Neural progenitor cell (in vitro differentiated cells): ENCODE data around the gene PLEKHA1. TPM values are rescaled to one million over a fixed set of nuclear protein-coding genes. Genes with fewer than 3 reads are reported as not detected.

Source experiments
- DNase-seq: peaks from one replicate; pipeline ENCODE4 v3.0.0-alpha.2; 2016; ENCODE audit warnings: low spot score
- H2AFZ ChIP-seq: fragments of 200-600 bp; sonication (generic); replicated peaks from 2 replicates; pipeline ENCODE4 v1.6.1; 2016; ENCODE audit warnings: antibody characterized with exemption
- H3F3A ChIP-seq: fragments of 200-600 bp; sonication (generic); 2 replicates; pipeline ENCODE4 v1.6.1; 2016; ENCODE audit warnings: antibody characterized with exemption, low read depth
- H3K27ac ChIP-seq: fragments of 200-600 bp; sonication (generic); 2 replicates; pipeline ENCODE4 v1.5.1; 2016; ENCODE audit warnings: mild to moderate bottlenecking
- H3K27me3 ChIP-seq: fragments of 200-600 bp; sonication (generic); 2 replicates; pipeline ENCODE4 v1.6.1; 2016; ENCODE audit warnings: mild to moderate bottlenecking, moderate library complexity
- H3K36me3 ChIP-seq: fragments of 200-600 bp; sonication (generic); 2 replicates; pipeline ENCODE4 v1.5.1; 2016
- H3K4me1 ChIP-seq: fragments of 200-600 bp; sonication (generic); 2 replicates; pipeline ENCODE4 v1.6.1; 2016; ENCODE audit warnings: mixed run types
- H3K4me2 ChIP-seq: fragments of 200-600 bp; sonication (generic); 2 replicates; pipeline ENCODE4 v1.6.1; 2016
- H3K4me3 ChIP-seq: fragments of 200-600 bp; sonication (generic); 2 replicates; pipeline ENCODE4 v1.5.1; 2016
- H3K79me2 ChIP-seq: fragments of 200-600 bp; sonication (generic); 2 replicates; pipeline ENCODE4 v1.6.1; 2016; ENCODE audit warnings: low read depth
- H3K9ac ChIP-seq: fragments of 200-600 bp; sonication (generic); 2 replicates; pipeline ENCODE4 v1.6.1; 2016
- H3K9me3 ChIP-seq: fragments of 200-600 bp; sonication (generic); 2 replicates; pipeline ENCODE4 v1.5.1; 2016; ENCODE audit warnings: low read depth
- H4K20me1 ChIP-seq: fragments of 200-600 bp; sonication (generic); 2 replicates; pipeline ENCODE4 v1.6.1; 2016; ENCODE audit warnings: low read depth
- H3K27ac Mint-ChIP-seq: 3 replicates; pipeline ENCODE4 v1.8.0; 2021; ENCODE audit warnings: mixed read lengths
- H3K27me3 Mint-ChIP-seq: 2 replicates; pipeline ENCODE4 v1.8.0; 2022; ENCODE audit warnings: low read depth, mild to moderate bottlenecking, inconsistent platforms, moderate library complexity, mixed read lengths; ENCODE audit not compliant: insufficient read depth
- H3K36me3 Mint-ChIP-seq: 3 replicates; pipeline ENCODE4 v1.8.0; 2021; ENCODE audit warnings: mixed read lengths
- H3K4me1 Mint-ChIP-seq: 3 replicates; pipeline ENCODE4 v1.8.0; 2021; ENCODE audit warnings: mixed read lengths
- H3K4me3 Mint-ChIP-seq: 3 replicates; pipeline ENCODE4 v1.8.0; 2021; ENCODE audit warnings: mild to moderate bottlenecking, moderate library complexity, mixed read lengths
- H3K9me3 Mint-ChIP-seq: 3 replicates; pipeline ENCODE4 v1.8.0; 2020; ENCODE audit warnings: mixed read lengths
- EZH2 ChIP-seq: fragments of 200-600 bp; sonication (generic); IDR thresholded peaks from 2 replicates; pipeline ENCODE4 v1.6.1; 2017; ENCODE audit warnings: antibody characterized with exemption, mild to moderate bottlenecking, moderate library complexity
- EZH2phosphoT487 ChIP-seq: fragments of 200-600 bp; sonication (generic); IDR thresholded peaks from 2 replicates; pipeline ENCODE4 v1.6.1; 2017; ENCODE audit warnings: antibody characterized with exemption
- total RNA-seq: library from RNA; depleted of rRNA; stranded (reverse); fragments of >200 nt; gene quantifications from 2 replicates; pipeline ENCODE4 v1.2.3, GENCODE V29; 2015; ENCODE audit warnings: low replicate concordance
- TF ChIP-seq, protein P1 (sequence below): fragments of 200-600 bp; sonication (generic); IDR thresholded peaks from 2 replicates; pipeline ENCODE4 v1.5.1; 2017; ENCODE audit warnings: antibody characterized with exemption, mild to moderate bottlenecking

Gene PLEKHA1
- total RNA-seq, 1 donor from 2014 or later = 79.1 TPM

DNA sequence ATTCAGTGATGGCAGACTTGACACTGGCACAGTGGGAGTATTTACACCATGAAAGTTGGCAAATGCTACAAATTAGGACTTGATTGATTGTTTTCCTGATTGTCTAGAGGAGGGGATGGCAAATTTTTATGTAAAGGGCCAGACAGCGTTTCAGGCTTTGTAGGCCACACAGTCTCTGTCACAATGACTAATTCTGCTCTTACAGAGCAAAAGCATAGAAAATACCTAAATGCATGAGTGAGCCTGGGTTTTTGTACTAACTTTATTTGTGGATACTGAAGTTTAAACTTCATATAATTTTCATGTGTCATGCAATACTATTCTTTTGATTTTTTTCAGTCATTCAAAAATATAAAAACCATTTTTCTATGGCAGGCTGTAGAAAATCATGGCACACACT is 71.0 kb downstream of the PLEKHA1 start:
- no peak overlapping the region for H3K9ac ChIP-seq
- no peaks in the 10 kb centered on the region for H4K20me1 ChIP-seq
- no peaks in the 10 kb centered on the region for H3K27me3 ChIP-seq
- no peaks in the 10 kb centered on the region for H3F3A ChIP-seq
- DNase-seq = no peak
- H3K27ac Mint-ChIP-seq = no peak overlapping the region
- H3K4me1 Mint-ChIP-seq = peaks cover 13% of the 10 kb centered on the region
- no peaks in the 10 kb centered on the region for H3K36me3 Mint-ChIP-seq
- no peak overlapping the region for H2AFZ ChIP-seq
- H3K9me3 Mint-ChIP-seq = peaks cover 16% of the 10 kb centered on the region
- H3K4me2 ChIP-seq = no peak overlapping the region
- peaks cover 3% of the 10 kb centered on the region for H3K27me3 Mint-ChIP-seq
- H3K4me3 Mint-ChIP-seq = no peak overlapping the region
- no peak overlapping the region for H3K27ac ChIP-seq
- no peak overlapping the region for H3K4me3 ChIP-seq
- peaks cover 6% of the 10 kb centered on the region for H3K9me3 ChIP-seq
- TF ChIP-seq EZH2 (no peak), EZH2phosphoT487 (no peak)
- TF ChIP-seq, protein P1, sequence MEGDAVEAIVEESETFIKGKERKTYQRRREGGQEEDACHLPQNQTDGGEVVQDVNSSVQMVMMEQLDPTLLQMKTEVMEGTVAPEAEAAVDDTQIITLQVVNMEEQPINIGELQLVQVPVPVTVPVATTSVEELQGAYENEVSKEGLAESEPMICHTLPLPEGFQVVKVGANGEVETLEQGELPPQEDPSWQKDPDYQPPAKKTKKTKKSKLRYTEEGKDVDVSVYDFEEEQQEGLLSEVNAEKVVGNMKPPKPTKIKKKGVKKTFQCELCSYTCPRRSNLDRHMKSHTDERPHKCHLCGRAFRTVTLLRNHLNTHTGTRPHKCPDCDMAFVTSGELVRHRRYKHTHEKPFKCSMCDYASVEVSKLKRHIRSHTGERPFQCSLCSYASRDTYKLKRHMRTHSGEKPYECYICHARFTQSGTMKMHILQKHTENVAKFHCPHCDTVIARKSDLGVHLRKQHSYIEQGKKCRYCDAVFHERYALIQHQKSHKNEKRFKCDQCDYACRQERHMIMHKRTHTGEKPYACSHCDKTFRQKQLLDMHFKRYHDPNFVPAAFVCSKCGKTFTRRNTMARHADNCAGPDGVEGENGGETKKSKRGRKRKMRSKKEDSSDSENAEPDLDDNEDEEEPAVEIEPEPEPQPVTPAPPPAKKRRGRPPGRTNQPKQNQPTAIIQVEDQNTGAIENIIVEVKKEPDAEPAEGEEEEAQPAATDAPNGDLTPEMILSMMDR = no peak
- no peaks in the 10 kb centered on the region for H3K4me1 ChIP-seq
- no peaks in the 10 kb centered on the region for H3K36me3 ChIP-seq
- H3K79me2 ChIP-seq = no peaks in the 10 kb centered on the region

DNA sequence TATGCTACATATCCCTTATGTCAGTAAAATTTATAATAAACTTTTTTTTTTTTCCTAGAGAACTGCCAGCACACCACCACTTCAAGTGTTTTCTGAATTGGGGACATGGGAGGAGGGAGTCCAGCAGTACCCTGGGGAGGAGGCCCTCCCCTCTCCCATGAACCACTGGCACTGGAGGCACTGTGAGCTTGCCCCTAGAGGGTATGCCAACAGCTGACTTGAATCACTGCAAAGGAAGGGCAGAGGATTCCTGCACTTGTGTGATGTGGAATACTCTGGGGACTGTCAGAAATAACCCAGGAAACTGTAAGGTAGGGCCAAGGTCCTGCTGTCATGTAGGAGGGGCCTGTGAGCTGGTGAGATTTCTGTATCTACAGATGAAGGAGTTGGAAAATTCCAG is 71.4 kb downstream of the PLEKHA1 start:
- H2AFZ ChIP-seq = no peak overlapping the region
- Mint-ChIP-seq H3K27ac (no peak overlapping the region), H3K9me3 (peaks cover 15% of the 10 kb centered on the region), H3K27me3 (peaks cover 7% of the 10 kb centered on the region), H3K4me1 (peaks cover 13% of the 10 kb centered on the region), H3K36me3 (no peaks in the 10 kb centered on the region), H3K4me3 (no peak overlapping the region)
- DNase-seq = no peak
- no peak for TF ChIP-seq EZH2
- TF ChIP-seq, protein P1 = no peak
- TF ChIP-seq EZH2phosphoT487 = no peak
- H4K20me1 ChIP-seq = no peaks in the 10 kb centered on the region
- no peak overlapping the region for H3K27ac ChIP-seq
- no peaks in the 10 kb centered on the region for H3F3A ChIP-seq
- H3K9me3 ChIP-seq = peaks cover 6% of the 10 kb centered on the region
- H3K4me1 ChIP-seq = no peaks in the 10 kb centered on the region
- no peaks in the 10 kb centered on the region for H3K79me2 ChIP-seq
- no peak overlapping the region for H3K9ac ChIP-seq
- H3K27me3 ChIP-seq = no peaks in the 10 kb centered on the region
- H3K4me3 ChIP-seq = no peak overlapping the region
- no peaks in the 10 kb centered on the region for H3K36me3 ChIP-seq
- no peak overlapping the region for H3K4me2 ChIP-seq

DNA sequence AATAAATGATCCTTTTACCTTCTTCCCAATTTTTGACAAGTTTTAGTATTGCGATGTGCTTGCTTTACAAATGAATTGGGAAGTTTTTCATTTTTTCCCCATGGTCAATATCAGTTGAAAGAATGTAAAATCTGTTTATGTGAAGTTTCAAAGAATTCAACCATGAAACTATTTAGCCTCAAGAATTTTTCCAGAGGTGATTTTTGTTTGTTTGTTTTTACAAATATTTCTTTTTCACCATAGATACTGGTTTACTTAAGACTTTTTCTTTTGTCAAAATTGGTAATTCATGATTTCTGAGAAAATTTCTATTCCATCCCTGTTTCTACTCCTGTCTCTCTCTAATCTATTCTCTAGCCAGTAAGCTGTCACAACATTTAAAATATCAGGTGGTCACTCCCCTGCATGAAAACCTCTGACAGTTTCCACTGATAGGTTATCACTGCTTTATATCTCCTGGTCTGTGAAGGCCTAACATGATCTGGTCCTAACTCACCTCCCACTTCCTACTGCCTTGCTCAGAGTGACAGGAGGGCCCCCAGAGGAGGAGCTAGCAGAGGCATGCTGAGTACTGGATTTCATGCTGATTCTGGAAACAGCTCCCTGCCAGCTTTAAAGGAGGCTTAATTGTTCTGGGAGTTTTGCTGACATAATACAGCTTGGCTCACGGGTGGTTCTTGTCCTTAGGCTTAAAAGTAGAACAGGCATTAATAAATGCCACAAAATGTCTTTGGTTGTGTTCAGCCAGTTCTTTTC is 72.3 kb downstream of the PLEKHA1 start:
- Mint-ChIP-seq H3K4me1 (peaks cover 11% of the 10 kb centered on the region), H3K4me3 (no peak overlapping the region)
- no peak for DNase-seq

More for the DNA sequence above, 72.3 kb downstream of the PLEKHA1 start:
- Mint-ChIP-seq H3K9me3 (peaks cover 15% of the 10 kb centered on the region), H3K36me3 (no peaks in the 10 kb centered on the region), H3K27ac (no peak overlapping the region), H3K27me3 (peaks cover 7% of the 10 kb centered on the region)
- Histone ChIP-seq H3K4me1 (no peaks in the 10 kb centered on the region), H3K9ac (no peak overlapping the region), H3K4me2 (no peak overlapping the region), H3K4me3 (no peak overlapping the region), H3K9me3 (peaks cover 6% of the 10 kb centered on the region), H4K20me1 (no peaks in the 10 kb centered on the region), H3K36me3 (no peaks in the 10 kb centered on the region), H2AFZ (no peak overlapping the region), H3K79me2 (no peaks in the 10 kb centered on the region), H3K27ac (no peak overlapping the region), H3F3A (no peaks in the 10 kb centered on the region), H3K27me3 (no peaks in the 10 kb centered on the region)
- TF ChIP-seq EZH2 (no peak), EZH2phosphoT487 (no peak)
- TF ChIP-seq, protein P1 = no peak
